Breast epithelium (tissue), 4 donors: Measurements from ENCODE around the gene CYP51A1. TPM values are rescaled to one million over a fixed set of nuclear protein-coding genes. Genes with fewer than 3 reads are reported as not detected.
"Not testable (repeated sequence)": the region's sequence is repeated elsewhere in the genome, so short reads cannot be mapped to it uniquely, and the experiment has no call there.

Experiments used
- DNase-seq, 2 donors: peaks; one replicate each; pipeline ENCODE4 v3.0.0-alpha.2; 2019; ENCODE audit warnings: low spot score in 2 of 2
- H3K27ac ChIP-seq, 2 donors: fragments of 200-600 bp; sonication (generic) in 1 of 2; one replicate each; pipeline ENCODE4 v1.5.1; 2016 to 2019; ENCODE audit warnings: mild to moderate bottlenecking in 1 of 2
- H3K27me3 ChIP-seq, 2 donors: fragments of 200-600 bp; sonication (generic) in 1 of 2; one replicate each; pipeline versions ENCODE4 v1.5.1 to v1.6.0; 2017 to 2019; ENCODE audit warnings: control low read depth in 1 of 2, mild to moderate bottlenecking in 1 of 2
- H3K36me3 ChIP-seq: fragments of 200-600 bp; one replicate; pipeline ENCODE4 v1.5.1; 2019
- H3K4me1 ChIP-seq, 2 donors: fragments of 200-600 bp; sonication (generic); one replicate each; pipeline ENCODE4 v1.5.1; 2016 to 2019; ENCODE audit warnings: control low read depth in 1 of 2
- H3K4me3 ChIP-seq, 3 donors: fragments of 200-600 bp; sonication (generic); 1 replicate in 2 of 3; 2 replicates in 1 of 3; pipeline ENCODE4 v1.5.1; 2016 to 2019; ENCODE audit warnings: mild to moderate bottlenecking in 3 of 3, moderate library complexity in 2 of 3
- H3K9me3 ChIP-seq, 2 donors: fragments of 200-600 bp; sonication (generic) in 1 of 2; one replicate each; pipeline ENCODE4 v1.5.1; 2016 to 2019; ENCODE audit warnings: control low read depth in 1 of 2
- CTCF ChIP-seq, 3 donors: fragments of 450-650 bp; IDR thresholded peaks; one replicate each; pipeline ENCODE4 v1.5.1; 2016 to 2017; ENCODE audit warnings: antibody characterized with exemption in 3 of 3, mild to moderate bottlenecking in 3 of 3, moderate library complexity in 3 of 3
- POLR2A ChIP-seq: fragments of 450-650 bp; IDR thresholded peaks from one replicate; pipeline ENCODE4 v1.6.1; 2016; ENCODE audit warnings: antibody characterized with exemption, mild to moderate bottlenecking, moderate library complexity
- POLR2AphosphoS5 ChIP-seq, 3 donors: sonication (generic); formaldehyde crosslinking; IDR thresholded peaks; one replicate each; pipeline ENCODE4 v1.6.1; 2017; ENCODE audit warnings: antibody characterized with exemption in 3 of 3
- intact Hi-C: fragments of 100-400 bp; cut with DNase I; formaldehyde crosslinking; loops from one replicate; pipeline ENCODE4 v1.15.1; 2023; ENCODE audit warnings: low total_unique reads
- total RNA-seq, 3 donors: library from RNA; depleted of rRNA; stranded (reverse); fragments of >200 nt; gene quantifications; one replicate each; pipeline ENCODE4 v1.1.0, GENCODE V29; 2016

Gene CYP51A1
- total RNA-seq: 10 to 100 TPM; 28.3 to 39.1 (median 32.4) TPM

- peak; percentile 91 to 92 for DNase-seq
Measured at GRCh38 chr7:92134271-92135051, at the start of gene CYP51A1. Gene CYP51A1, minus strand, starts transcription at chr7:92134477. Its CDS starts 113 bp downstream, at chr7:92134364.

GRCh38 chr7:92178928-92179924, 44.9 kb upstream of the CYP51A1 start, which contains the start of gene LRRD1:
Gene LRRD1, minus strand, starts transcription at chr7:92179142. Its CDS starts 13,940 bp downstream, at chr7:92165202.
- Histone ChIP-seq H3K27ac (peak within 1 kb of the TSS; percentile 87 to 91), H3K4me1 (peaks cover 0 to 4% of the 10 kb centered on the region in 2 donors), H3K9me3 (no peaks in the 10 kb centered on the region), H3K27me3 (no peaks in the 10 kb centered on the region), H3K4me3 (peak within 1 kb of the TSS; percentile 51 to 72 (median 66)), H3K36me3 (no peaks in the 10 kb centered on the region)
- TF ChIP-seq POLR2A (no peak), POLR2AphosphoS5 (IDR thresholded peaks at IDR 0.05) (peak; percentile 19 to 55 (median 51)), CTCF (IDR thresholded peaks at IDR 0.05) (peak; percentile 87 to 94 (median 93))
- intact Hi-C loops: no loop called here
- peak; percentile 86 to 95 for DNase-seq

More at GRCh38 chr7:92134271-92135051, at the start of gene CYP51A1:
- no peaks in the 10 kb centered on the region for H3K9me3 ChIP-seq
- H3K27me3 ChIP-seq: no peaks in the 10 kb centered on the region
- peak within 1 kb of the TSS; percentile 84 to 95 (median 84) for H3K4me3 ChIP-seq
- intact Hi-C loops: loop anchor here (10.0 kb wide), 1 partner anchor 190 kb away; the partner anchor contains the start of gene AKAP9
- H3K27ac ChIP-seq: peak within 1 kb of the TSS; percentile 97 to 98
- no peaks in the 10 kb centered on the region for H3K36me3 ChIP-seq
- no peaks in the 10 kb centered on the region for H3K4me1 ChIP-seq
- TF ChIP-seq CTCF (IDR thresholded peaks at IDR 0.05) (no peak), POLR2AphosphoS5 (IDR thresholded peaks at IDR 0.05) (peak; percentile 60 to 89 (median 76)), POLR2A (peak; percentile 77)

GRCh38 chr7:92177362-92177761, 43.1 kb upstream of the CYP51A1 start:
- TF ChIP-seq CTCF (IDR thresholded peaks at IDR 0.05): no peak
- no peak for TF ChIP-seq POLR2AphosphoS5 (IDR thresholded peaks at IDR 0.05)
- no peaks in the 10 kb centered on the region for H3K36me3 ChIP-seq
- intact Hi-C loops: no loop called here
- no peaks in the 10 kb centered on the region for H3K9me3 ChIP-seq
- H3K27me3 ChIP-seq: no peaks in the 10 kb centered on the region
- no peak overlapping the region for H3K4me3 ChIP-seq
- H3K27ac ChIP-seq: no peak overlapping the region
- peaks cover 0 to 4% of the 10 kb centered on the region in 2 donors for H3K4me1 ChIP-seq
- DNase-seq: no peak

GRCh38 chr7:92169529-92169928, 35.3 kb upstream of the CYP51A1 start:
- intact Hi-C loops: not testable (repeated sequence)

GRCh38 chr7:92161271-92161670, 27.0 kb upstream of the CYP51A1 start:
- TF ChIP-seq POLR2AphosphoS5 (IDR thresholded peaks at IDR 0.05) (no peak), CTCF (IDR thresholded peaks at IDR 0.05) (no peak), POLR2A (no peak)
- Histone ChIP-seq H3K27me3 (no peaks in the 10 kb centered on the region), H3K4me3 (no peak overlapping the region), H3K36me3 (no peaks in the 10 kb centered on the region), H3K27ac (no peak overlapping the region), H3K4me1 (no peaks in the 10 kb centered on the region), H3K9me3 (no peaks in the 10 kb centered on the region)
- intact Hi-C loops: no loop called here
- DNase-seq: no peak

More at GRCh38 chr7:92169529-92169928, 35.3 kb upstream of the CYP51A1 start:
- not testable (repeated sequence) for H3K9me3 ChIP-seq, H3K4me3 ChIP-seq, H3K27ac ChIP-seq, H3K36me3 ChIP-seq, DNase-seq, H3K27me3 ChIP-seq, H3K4me1 ChIP-seq
